H9 (cell line): ENCODE measurements around the gene PRR30. TPM values are rescaled to one million over a fixed set of nuclear protein-coding genes. Genes with fewer than 3 reads are reported as not detected.

ENCODE experiments used
- DNase-seq: peaks from one replicate; pipeline ENCODE4 v3.0.0-alpha.2; 2017
- H2AFZ ChIP-seq: one replicate; pipeline ENCODE4 v1.6.1; 2013; ENCODE audit warnings: mild to moderate bottlenecking, low read length, control low read depth, moderate library complexity
- H2AK5ac ChIP-seq: 2 replicates; pipeline ENCODE4 v1.6.1; 2013; ENCODE audit warnings: low read length, control low read depth, mixed read lengths; ENCODE audit not compliant: insufficient read length
- H2BK120ac ChIP-seq: one replicate; pipeline ENCODE4 v1.6.1; 2013; ENCODE audit warnings: low read depth, mild to moderate bottlenecking, low read length, control low read depth, inconsistent platforms; ENCODE audit not compliant: poor library complexity, severe bottlenecking
- H2BK12ac ChIP-seq: 2 replicates; pipeline ENCODE4 v1.6.1; 2013; ENCODE audit warnings: low read length, control low read depth, mixed read lengths, low read depth; ENCODE audit not compliant: insufficient read length
- H2BK15ac ChIP-seq: 2 replicates; pipeline ENCODE4 v1.6.1; 2013; ENCODE audit warnings: low read depth, low read length, control low read depth
- H2BK20ac ChIP-seq: one replicate; pipeline ENCODE4 v1.6.1; 2013; ENCODE audit warnings: low read depth, mild to moderate bottlenecking, low read length, control low read depth, inconsistent platforms; ENCODE audit not compliant: poor library complexity, severe bottlenecking
- H2BK5ac ChIP-seq: 2 replicates; pipeline ENCODE4 v1.6.1; 2013; ENCODE audit warnings: low read length, control low read depth, mixed read lengths; ENCODE audit not compliant: insufficient read length
- H3K14ac ChIP-seq: 2 replicates; pipeline ENCODE4 v1.6.1; 2013; ENCODE audit warnings: low read length, control low read depth; ENCODE audit not compliant: insufficient read depth
- H3K18ac ChIP-seq: 2 replicates; pipeline ENCODE4 v1.6.1; 2013; ENCODE audit warnings: low read depth, mild to moderate bottlenecking, mixed read lengths, low read length, control low read depth; ENCODE audit not compliant: insufficient read length
- H3K23ac ChIP-seq: 2 replicates; pipeline ENCODE4 v1.6.1; 2013; ENCODE audit warnings: low read length, control low read depth, mixed read lengths, low read depth; ENCODE audit not compliant: insufficient read length
- H3K23me2 ChIP-seq: 2 replicates; pipeline ENCODE4 v1.6.1; 2013; ENCODE audit warnings: low read depth, mild to moderate bottlenecking, mixed read lengths, low read length, control low read depth; ENCODE audit not compliant: insufficient read length, poor library complexity, severe bottlenecking
- H3K27ac ChIP-seq: 2 replicates; pipeline ENCODE4 v1.5.1; 2013; ENCODE audit warnings: low read length, control low read depth, mixed read lengths, low read depth; ENCODE audit not compliant: insufficient read length
- H3K27me3 ChIP-seq: 2 replicates; pipeline ENCODE4 v1.6.1; 2013; ENCODE audit warnings: low read length, control low read depth, inconsistent platforms; ENCODE audit not compliant: insufficient read depth
- H3K4ac ChIP-seq: 2 replicates; pipeline ENCODE4 v1.6.1; 2013; ENCODE audit warnings: low read depth, mild to moderate bottlenecking, control low read depth, inconsistent platforms, low read length, moderate library complexity
- H3K4me1 ChIP-seq: 2 replicates; pipeline ENCODE4 v1.6.1; 2013; ENCODE audit warnings: low read length, control low read depth, inconsistent platforms; ENCODE audit not compliant: insufficient read depth
- H3K4me2 ChIP-seq: 2 replicates; pipeline ENCODE4 v1.6.1; 2013; ENCODE audit warnings: low read length, control low read depth, mixed read lengths; ENCODE audit not compliant: insufficient read length, insufficient read depth
- H3K56ac ChIP-seq: 2 replicates; pipeline ENCODE4 v1.6.1; 2013; ENCODE audit warnings: low read depth, mild to moderate bottlenecking, mixed read lengths, low read length, control low read depth; ENCODE audit not compliant: insufficient read length
- H3K79me1 ChIP-seq: 2 replicates; pipeline ENCODE4 v1.6.1; 2013; ENCODE audit warnings: low read depth, mild to moderate bottlenecking, moderate library complexity, low read length, control low read depth, inconsistent platforms; ENCODE audit not compliant: insufficient read depth, poor library complexity, severe bottlenecking
- H3K79me2 ChIP-seq: 2 replicates; pipeline ENCODE4 v1.6.1; 2013; ENCODE audit warnings: low read length, control low read depth, inconsistent platforms; ENCODE audit not compliant: insufficient read depth
- H3K9ac ChIP-seq: 2 replicates; pipeline ENCODE4 v1.6.1; 2013; ENCODE audit warnings: low read length, control low read depth, mixed read lengths; ENCODE audit not compliant: insufficient read length; ENCODE audit errors: extremely low read depth
- H3K9me3 ChIP-seq: one replicate; pipeline ENCODE4 v1.6.1; 2013; ENCODE audit warnings: low read depth, low read length, inconsistent platforms; ENCODE audit not compliant: control insufficient read depth
- H3T11ph ChIP-seq: one replicate; pipeline ENCODE4 v1.6.1; 2013; ENCODE audit warnings: mild to moderate bottlenecking, low read length, control low read depth, inconsistent platforms
- H4K20me1 ChIP-seq: one replicate; pipeline ENCODE4 v1.6.1; 2013; ENCODE audit not compliant: control insufficient read depth, insufficient read length, insufficient read depth
- H4K5ac ChIP-seq: 2 replicates; pipeline ENCODE4 v1.6.1; 2013; ENCODE audit warnings: low read depth, mild to moderate bottlenecking, mixed read lengths, low read length, control low read depth; ENCODE audit not compliant: insufficient read length
- H4K8ac ChIP-seq: replicated peaks from 2 replicates; pipeline ENCODE4 v1.6.1; 2013; ENCODE audit warnings: low read length, control low read depth, mixed read lengths, low read depth; ENCODE audit not compliant: insufficient read length
- H4K91ac ChIP-seq: 2 replicates; pipeline ENCODE4 v1.6.1; 2013; ENCODE audit warnings: low read depth, mild to moderate bottlenecking, moderate library complexity, mixed read lengths, low read length, control low read depth; ENCODE audit not compliant: insufficient read length
- H3K27ac Mint-ChIP-seq, 3 experiments: 2 replicates in 2 of 3; 3 replicates in 1 of 3; pipeline ENCODE4 v1.8.0; 2020 to 2021; ENCODE audit warnings: mixed read lengths in 3 of 3, mild to moderate bottlenecking in 1 of 3, moderate library complexity in 1 of 3
- H3K27me3 Mint-ChIP-seq: 2 replicates; pipeline ENCODE4 v1.8.0; 2021; ENCODE audit warnings: low read depth, mild to moderate bottlenecking, moderate library complexity, mixed read lengths
- H3K36me3 Mint-ChIP-seq, 3 experiments: 2 replicates in 2 of 3; 3 replicates in 1 of 3; pipeline ENCODE4 v1.8.0; 2020 to 2021; ENCODE audit warnings: low read depth in 3 of 3, mixed read lengths in 3 of 3; ENCODE audit not compliant: insufficient read depth in 1 of 3
- H3K4me1 Mint-ChIP-seq, 2 experiments: 2 replicates each; pipeline ENCODE4 v1.8.0; 2020; ENCODE audit warnings: mixed read lengths in 2 of 2
- H3K4me3 Mint-ChIP-seq, 2 experiments: 2 replicates in 1 of 2; 3 replicates in 1 of 2; pipeline ENCODE4 v1.8.0; 2020 to 2021; ENCODE audit warnings: mild to moderate bottlenecking in 2 of 2, mixed read lengths in 2 of 2, moderate library complexity in 1 of 2
- H3K9me3 Mint-ChIP-seq, 2 experiments: 2 replicates in 1 of 2; 3 replicates in 1 of 2; pipeline ENCODE4 v1.8.0; 2020; ENCODE audit warnings: mild to moderate bottlenecking in 2 of 2, mixed read lengths in 2 of 2, moderate library complexity in 1 of 2
- WGBS: extraction: QIAGEN DNeasy Blood & Tissue Kit; methylation state at CpG from one replicate; pipeline ENCODE4 v1.1.7; 2013; ENCODE audit warnings: missing lambda C conversion rate, low lambda C conversion rate, mixed read lengths; ENCODE audit not compliant: insufficient read length; ENCODE audit errors: extremely low coverage; 5-methylcytosine and 5-hydroxymethylcytosine counted together
- total RNA-seq: library from RNA; stranded (reverse); gene quantifications from 2 replicates; pipeline ENCODE4 v1.2.1, GENCODE V29; 2021
- TF ChIP-seq, protein P1 (sequence below): fragments of 200-600 bp; sonication (generic); conservative IDR thresholded peaks from 3 replicates; pipeline ENCODE4 v1.8.0; 2021; ENCODE audit warnings: antibody characterized with exemption, mild to moderate bottlenecking

Gene PRR30
- total RNA-seq, 1 experiment from 2014 or later, result not detected

DNA sequence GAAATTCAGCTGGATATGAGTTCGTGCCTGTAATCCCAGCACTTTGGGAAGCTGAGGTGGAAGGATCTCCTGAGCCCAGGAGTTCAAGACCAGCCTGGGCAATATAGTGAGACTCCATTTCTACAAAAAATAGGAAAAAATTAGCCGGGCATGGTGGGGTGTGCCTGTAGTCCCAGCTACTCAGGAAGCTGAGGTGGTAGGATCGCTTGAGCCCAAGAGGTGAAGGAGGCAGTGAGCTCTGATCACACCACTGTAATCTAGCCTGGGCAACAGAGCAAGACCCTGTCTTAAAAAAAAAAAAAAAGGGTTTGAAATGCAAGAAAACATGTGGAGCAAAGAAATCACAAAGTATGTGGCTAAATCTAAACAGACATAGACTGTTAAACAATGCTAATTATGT is 30.1 kb downstream of the PRR30 start:
- Histone ChIP-seq H4K20me1 (no peaks in the 10 kb centered on the region), H4K5ac (no peak overlapping the region), H3K4ac (no peak overlapping the region), H2BK120ac (no peak overlapping the region), H3K56ac (no peak overlapping the region), H3K9ac (no peak overlapping the region), H2BK12ac (no peak overlapping the region), H3T11ph (no peak overlapping the region), H3K4me2 (no peak overlapping the region), H3K23me2 (no peaks in the 10 kb centered on the region), H2BK15ac (no peak overlapping the region), H3K23ac (no peak overlapping the region), H2AK5ac (no peak overlapping the region), H3K4me1 (no peaks in the 10 kb centered on the region), H2BK20ac (no peak overlapping the region), H2AFZ (no peak overlapping the region), H3K79me2 (no peaks in the 10 kb centered on the region), H4K8ac (no peak overlapping the region), H2BK5ac (no peak overlapping the region), H3K14ac (no peak overlapping the region), H3K27ac (no peak overlapping the region), H4K91ac (no peak overlapping the region), H3K18ac (no peak overlapping the region), H3K9me3 (no peaks in the 10 kb centered on the region), H3K27me3 (no peaks in the 10 kb centered on the region), H3K79me1 (no peaks in the 10 kb centered on the region)
- Mint-ChIP-seq H3K27ac (no peak overlapping the region), H3K27me3 (peaks cover 7% of the 10 kb centered on the region), H3K4me3 (no peak overlapping the region), H3K36me3 (no peaks in the 10 kb centered on the region), H3K9me3 (no peaks in the 10 kb centered on the region), H3K4me1 (peaks cover 0 to 6% of the 10 kb centered on the region in 2 experiments; a peak in 2 of 4 replicates)
- TF ChIP-seq, protein P1, sequence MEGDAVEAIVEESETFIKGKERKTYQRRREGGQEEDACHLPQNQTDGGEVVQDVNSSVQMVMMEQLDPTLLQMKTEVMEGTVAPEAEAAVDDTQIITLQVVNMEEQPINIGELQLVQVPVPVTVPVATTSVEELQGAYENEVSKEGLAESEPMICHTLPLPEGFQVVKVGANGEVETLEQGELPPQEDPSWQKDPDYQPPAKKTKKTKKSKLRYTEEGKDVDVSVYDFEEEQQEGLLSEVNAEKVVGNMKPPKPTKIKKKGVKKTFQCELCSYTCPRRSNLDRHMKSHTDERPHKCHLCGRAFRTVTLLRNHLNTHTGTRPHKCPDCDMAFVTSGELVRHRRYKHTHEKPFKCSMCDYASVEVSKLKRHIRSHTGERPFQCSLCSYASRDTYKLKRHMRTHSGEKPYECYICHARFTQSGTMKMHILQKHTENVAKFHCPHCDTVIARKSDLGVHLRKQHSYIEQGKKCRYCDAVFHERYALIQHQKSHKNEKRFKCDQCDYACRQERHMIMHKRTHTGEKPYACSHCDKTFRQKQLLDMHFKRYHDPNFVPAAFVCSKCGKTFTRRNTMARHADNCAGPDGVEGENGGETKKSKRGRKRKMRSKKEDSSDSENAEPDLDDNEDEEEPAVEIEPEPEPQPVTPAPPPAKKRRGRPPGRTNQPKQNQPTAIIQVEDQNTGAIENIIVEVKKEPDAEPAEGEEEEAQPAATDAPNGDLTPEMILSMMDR, result no peak
- no CpG with 5 or more reads among the region's 3 CpGs for WGBS
- no peak for DNase-seq
